Measurements from ENCODE around the gene TTF1.

DNA sequence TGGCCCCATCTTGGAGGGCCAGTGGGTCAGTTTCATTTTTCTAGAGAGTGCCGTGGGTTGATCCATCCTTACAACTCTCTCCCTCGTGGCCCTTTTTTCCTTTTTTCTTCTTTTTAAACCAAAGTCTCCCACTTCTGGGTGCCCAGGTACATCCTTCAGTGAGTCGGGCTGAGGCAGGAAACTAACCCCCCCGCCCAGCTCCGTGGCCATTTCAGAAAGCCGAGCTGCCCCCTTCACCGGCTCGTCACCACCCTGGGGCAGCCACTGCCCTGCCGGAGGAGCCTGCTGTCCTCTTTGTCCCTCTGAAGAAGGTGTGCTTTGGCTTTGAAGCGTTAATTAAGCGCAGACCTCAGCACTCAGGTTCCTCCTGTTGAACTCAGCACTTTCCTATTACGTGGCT is 8.5 kb upstream of the TTF1 start:
- TF ChIP-seq, protein P1, sequence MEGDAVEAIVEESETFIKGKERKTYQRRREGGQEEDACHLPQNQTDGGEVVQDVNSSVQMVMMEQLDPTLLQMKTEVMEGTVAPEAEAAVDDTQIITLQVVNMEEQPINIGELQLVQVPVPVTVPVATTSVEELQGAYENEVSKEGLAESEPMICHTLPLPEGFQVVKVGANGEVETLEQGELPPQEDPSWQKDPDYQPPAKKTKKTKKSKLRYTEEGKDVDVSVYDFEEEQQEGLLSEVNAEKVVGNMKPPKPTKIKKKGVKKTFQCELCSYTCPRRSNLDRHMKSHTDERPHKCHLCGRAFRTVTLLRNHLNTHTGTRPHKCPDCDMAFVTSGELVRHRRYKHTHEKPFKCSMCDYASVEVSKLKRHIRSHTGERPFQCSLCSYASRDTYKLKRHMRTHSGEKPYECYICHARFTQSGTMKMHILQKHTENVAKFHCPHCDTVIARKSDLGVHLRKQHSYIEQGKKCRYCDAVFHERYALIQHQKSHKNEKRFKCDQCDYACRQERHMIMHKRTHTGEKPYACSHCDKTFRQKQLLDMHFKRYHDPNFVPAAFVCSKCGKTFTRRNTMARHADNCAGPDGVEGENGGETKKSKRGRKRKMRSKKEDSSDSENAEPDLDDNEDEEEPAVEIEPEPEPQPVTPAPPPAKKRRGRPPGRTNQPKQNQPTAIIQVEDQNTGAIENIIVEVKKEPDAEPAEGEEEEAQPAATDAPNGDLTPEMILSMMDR (IDR thresholded peaks at IDR 0.05): no peak
- no peak for TF ChIP-seq POLR2A (IDR thresholded peaks at IDR 0.05)

Measured in lower leg skin (tissue), 3 donors.